GM21737 (cell line): ENCODE data around the gene ZNF33B.
A peak's percentile ranks its signal among the peaks of the same experiment; 100 is the strongest.
"Not testable (repeated sequence)": the region's sequence is repeated elsewhere in the genome, so short reads cannot be mapped to it uniquely, and the experiment has no call there.

Source experiments
- ATAC-seq: cut with Tn5 transposase; IDR thresholded peaks from one replicate; pipeline ENCODE4 v1.9.1; 2021; ENCODE audit warnings: mild to moderate bottlenecking, moderate library complexity; ENCODE audit not compliant: unreplicated experiment

Gene ZNF33B

DNA sequence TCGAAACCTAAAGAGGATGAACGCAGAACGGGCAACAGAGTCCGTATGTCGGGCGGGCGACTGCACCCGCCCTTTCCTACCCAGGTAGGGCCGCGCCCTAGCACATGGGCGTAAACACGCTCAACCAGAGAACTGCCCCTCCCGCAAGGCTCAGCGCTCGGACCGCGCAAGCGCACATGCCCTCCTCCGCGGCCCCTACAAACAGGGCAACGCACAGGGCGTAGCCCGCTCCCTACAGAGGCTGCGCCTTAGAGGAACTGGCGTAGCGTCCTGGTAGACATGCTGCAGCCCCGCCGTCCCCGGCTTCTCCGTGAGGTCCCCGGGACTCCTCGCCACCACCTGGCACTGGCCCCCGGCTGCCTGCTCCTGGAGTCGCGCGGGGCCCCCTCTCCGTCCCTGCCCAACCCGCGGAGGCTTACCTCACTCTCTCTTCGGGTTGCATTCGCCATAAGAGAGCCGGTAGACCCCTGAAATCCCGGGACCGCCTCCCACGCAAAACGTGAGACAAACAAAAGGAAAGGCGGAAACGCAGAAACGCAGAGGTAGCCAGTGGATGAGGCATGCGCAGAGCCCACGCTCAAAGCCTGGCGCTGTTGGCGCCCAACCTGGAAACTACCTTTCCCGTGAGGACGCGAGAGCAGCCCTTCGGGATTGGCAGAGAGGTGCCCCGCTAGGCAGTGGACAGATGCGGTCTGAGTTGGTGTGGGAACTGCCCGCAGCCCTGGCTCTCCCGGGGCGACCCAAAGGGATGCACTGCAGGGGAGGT is at the start of gene ZNF33B:
TSS of gene ZNF33B (minus strand) at position 516 of the 766 bp plus-strand sequence. CDS start 1,642 bp downstream, outside the sequence.
- peak; percentile 92 for ATAC-seq

DNA sequence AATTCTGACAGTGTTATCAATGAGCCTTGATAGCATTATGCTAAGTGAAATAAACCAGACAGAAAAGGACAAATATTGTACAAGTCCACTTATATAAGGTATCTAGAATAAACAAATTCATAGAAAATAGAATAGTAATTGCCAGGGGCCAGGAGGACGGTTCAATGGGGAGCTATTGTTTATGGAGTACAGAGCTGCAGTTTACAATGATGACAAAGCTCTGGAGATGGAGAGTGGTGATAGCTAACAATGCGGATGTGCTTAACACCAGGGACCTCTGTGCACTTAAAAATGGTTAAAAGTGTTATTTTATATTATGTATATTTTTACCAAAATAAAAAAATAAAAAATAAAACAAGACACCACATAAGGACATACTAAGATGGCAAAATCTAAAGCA is 46.1 kb upstream of the ZNF33B start:
- no peak for ATAC-seq

DNA sequence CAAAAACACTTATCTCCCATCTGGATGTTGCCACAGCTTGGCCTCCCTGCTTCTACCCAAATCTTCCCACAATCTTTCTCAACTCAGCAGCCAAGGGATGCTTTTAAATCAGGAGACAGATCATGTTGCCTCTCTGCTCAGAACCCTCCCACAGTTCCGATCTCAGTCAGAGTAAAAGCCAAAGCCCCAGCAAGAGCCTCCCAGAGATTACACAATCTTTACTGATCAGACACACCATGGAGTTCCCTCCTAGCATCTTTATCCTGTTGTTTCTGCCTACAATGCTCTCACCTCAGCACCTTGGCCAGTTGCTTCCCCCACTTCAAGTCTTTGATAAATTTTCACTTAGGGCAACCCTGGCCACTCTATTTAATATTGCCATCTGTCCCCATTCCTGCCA is 41.9 kb upstream of the ZNF33B start:
- ATAC-seq: no peak

DNA sequence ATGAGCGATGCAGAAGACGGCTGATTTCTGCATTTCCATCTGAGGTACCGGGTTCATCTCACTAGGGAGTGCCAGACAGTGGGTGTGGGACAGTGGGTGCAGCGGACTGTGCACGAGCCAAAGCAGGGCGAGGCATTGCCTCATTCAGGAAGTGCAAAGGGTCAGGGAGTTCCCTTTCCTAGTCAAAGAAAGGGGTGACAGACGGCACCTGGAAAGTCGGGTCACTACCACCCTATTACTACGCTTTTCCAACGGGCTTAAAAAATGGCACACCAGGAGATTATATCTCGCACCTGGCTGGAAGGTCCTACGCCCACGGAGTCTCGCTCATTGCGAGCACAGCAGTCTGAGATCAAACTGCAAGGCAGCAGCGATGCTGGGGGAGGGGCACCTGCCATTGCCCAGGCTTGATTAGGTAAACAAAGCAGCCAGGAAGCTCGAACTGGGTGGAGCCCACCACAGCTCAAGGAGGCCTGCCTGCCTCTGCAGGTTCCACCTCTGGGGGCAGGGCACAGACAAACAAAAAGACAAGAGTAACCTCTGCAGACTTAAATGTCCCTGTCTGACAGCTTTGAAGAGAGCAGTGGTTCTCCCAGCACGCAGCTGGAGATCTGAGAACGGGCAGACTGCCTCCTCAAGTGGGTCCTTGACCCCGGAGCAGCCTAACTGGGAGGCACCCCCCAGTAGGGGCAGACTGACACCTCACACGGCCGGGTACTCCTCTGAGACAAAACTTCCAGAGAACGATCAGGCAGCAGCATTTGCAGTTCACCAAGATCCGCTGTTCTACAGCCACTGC is 27.0 kb upstream of the ZNF33B start:
- ATAC-seq: not testable (repeated sequence)

DNA sequence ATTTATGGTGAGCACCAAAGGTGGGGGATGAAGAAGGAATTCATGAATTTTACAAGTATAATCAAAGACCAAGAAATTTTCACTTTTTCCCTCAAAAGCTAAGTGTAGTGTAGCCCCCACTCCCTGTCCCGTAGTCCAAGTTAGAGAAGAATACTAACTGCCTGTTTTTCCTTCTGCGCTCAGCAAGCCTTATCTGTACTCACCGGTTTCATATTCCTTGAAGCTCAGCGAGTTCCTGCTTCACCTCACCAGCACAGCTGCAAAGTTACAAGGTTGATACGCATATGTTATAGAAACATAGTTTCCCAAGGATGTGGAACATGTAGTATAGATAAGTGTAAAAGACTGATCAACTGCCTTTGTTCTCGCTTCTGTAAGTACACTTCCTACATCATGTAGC is 16.0 kb upstream of the ZNF33B start:
- no peak for ATAC-seq

DNA sequence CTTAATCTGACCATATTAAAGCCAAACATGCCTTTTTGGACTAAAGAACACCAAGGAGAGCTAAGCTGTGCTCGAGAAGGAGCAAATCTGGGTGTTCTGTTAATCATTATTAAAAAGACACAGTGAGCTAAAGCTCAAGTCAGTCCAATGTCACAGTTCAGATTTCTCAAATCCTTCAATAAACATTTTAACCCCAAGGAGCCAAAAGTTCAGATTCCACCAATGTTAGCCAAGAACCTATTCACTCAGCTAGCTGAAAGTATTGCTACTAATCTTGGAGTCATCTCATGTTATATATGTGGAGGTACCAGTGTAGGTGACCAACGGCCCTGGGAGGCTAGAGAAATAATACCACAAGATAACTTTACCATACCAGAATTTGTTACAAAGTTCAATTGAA is 14.5 kb upstream of the ZNF33B start:
- no peak for ATAC-seq

DNA sequence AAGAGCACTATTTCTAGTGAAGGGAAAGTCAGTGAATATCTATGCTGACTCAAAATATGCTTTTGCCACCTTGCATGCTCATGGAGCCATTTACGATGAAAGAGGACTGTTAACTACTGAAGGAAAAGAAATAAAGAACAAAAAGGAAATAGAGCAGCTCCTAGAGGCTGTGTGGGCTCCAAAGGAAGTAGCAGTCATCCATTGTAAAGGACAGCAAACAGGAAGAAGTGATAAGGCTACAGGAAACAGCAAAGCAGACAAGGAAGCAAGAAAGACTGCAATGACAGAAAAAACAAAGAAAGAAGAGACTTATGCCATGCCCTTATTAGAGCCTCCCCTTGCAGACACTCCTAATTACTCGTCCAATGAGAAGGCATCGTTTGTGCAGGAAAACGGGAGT is 12.0 kb upstream of the ZNF33B start:
- ATAC-seq: no peak

DNA sequence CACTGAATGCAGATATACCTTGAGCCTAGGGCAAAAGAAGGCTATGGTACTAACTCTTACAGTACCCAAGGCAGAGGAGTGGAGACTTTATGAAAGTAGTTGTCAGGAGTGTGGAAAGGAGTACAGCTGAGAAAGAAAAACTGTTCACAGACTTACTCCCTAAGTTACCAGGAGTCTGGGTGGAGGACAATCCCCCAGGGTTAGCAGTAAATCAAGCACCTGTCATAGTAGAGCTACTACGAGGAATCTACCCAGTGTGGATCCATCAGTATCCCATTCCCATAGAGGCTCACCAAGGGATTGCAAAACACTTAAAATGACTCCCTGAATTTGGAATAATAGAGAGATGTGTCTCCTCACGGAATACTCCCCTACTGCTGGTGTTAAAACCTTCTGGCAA is 10.1 kb upstream of the ZNF33B start:
- no peak for ATAC-seq

DNA sequence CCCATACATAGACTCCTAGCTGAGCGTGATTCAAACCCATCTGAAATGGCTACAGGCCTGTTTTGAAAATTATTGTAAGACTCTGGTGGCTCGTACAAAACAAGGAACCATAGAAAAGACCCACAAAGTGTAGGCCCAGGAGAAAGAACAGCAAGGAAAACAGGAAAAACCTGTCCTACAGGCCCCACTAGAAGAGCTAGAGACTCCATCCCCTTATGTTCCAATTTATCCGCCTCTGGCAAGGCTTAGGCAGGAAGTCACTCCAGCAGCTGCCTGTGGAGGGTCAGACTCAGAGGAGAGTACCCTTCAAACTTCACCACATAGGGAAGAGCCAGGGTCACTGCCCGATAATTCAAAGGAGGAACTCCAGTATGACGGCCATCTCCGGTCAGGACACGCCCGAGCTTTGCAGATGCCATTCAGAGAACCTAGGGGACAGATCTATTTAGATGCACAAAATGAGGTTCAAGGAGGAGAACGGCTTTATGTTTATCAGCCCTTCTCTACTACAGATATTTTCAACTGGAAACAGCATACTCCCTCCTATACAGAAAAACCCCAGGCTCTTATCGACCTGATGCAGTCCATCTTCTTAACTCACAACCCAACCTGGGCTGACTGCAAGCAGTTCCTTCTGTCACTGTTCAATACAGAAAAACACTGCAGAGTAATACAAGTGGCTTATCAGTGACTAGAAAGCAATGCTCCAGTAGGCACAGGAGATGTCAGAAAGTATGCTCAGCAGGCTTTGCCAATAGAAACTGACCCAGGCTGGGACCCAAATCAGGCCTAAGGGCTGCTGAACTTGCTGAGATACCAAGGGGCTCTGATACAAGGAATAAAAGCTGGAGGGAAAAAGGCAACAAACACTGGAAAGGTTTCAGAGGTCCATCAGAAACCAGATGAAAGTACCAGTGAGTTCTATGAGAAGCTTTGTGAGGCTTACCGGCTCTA is 8.6 kb upstream of the ZNF33B start:
- no peak for ATAC-seq

DNA sequence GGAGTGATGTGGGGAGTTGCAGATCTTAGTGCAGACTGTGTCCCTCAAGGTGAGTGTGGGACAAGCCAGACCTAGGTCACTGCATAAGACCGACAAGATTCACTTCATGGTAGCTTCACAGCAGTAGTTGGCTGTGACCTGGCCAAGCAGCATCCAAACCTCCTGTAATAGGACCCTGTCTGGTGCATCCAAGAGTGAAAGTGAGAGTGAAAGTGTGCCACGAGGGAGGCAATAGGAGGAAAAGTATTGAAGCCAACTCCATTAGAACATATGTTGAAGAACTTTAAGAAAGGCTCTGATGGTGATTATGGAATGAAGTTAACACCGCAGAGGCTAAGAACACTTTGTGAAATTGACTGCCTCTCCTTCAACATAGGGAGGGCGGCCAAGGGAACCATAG is 7.8 kb upstream of the ZNF33B start:
- ATAC-seq: no peak

DNA sequence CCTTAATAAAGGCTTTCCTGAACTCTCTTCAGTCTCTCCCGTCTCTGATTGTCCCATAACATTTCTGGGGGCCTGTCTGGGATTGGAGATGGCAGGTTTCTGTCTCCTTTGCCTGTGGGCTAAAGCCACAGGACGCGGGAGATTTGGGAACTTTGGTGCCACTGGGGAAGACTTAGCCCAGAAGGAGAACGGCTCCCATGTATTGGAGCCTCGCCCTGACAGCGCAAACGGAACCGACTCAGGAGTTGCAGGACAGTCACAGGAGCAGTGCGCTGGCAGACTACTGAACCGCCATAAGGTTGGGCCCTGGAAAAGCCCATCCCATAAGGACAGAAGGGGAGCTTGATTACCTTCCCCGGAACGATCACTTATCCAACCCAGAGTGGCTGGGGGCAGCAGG is 7.1 kb upstream of the ZNF33B start:
- ATAC-seq: no peak

DNA sequence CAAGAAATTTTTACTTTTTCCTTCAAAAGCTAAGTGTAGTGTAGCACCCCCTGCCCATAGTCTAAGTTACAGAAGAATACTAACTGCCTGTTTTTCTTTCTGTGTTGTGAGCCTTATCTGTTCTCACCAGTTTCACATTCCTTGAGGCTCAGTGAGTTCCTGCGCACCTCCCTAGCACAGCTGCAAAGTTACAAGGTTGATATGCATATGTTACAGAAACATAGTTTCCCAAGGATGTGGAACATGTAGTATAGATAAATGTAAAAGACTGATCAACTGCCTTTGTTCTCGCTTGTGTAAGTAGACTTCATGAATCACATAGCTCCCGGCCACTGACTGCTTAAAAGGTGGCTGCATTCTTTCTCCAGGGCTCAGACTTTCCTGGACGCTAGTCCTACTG is 6.7 kb upstream of the ZNF33B start:
- ATAC-seq: no peak

DNA sequence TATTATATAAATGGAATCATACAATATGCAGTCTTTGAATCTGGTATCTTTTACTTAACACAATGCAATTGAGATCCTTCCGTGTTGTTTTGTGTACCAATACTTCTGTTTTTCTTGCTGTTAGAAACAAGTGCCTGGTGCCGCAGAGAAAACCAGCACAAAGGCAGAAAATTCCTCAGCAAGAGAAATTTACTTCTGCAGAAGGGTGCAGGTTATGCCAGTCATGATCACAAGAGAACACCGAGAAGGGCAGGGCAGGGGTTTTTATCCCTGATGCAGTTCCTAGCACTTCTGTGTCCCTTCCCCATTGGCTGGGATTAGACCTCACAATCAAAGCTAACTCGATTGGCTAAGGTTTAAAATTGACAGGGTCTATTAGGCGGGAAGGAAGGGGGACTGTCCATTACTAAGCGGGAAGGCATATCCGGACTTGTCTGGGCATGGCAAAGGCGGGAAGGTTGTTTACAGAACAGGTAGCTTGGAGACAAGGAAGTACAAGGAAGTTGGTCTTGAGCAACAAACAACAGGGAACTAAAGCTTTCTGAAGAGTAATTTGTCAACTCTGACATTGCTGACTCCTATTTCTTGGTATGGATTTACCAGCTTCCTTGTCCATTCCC is 2.4 kb upstream of the ZNF33B start:
- ATAC-seq: no peak

DNA sequence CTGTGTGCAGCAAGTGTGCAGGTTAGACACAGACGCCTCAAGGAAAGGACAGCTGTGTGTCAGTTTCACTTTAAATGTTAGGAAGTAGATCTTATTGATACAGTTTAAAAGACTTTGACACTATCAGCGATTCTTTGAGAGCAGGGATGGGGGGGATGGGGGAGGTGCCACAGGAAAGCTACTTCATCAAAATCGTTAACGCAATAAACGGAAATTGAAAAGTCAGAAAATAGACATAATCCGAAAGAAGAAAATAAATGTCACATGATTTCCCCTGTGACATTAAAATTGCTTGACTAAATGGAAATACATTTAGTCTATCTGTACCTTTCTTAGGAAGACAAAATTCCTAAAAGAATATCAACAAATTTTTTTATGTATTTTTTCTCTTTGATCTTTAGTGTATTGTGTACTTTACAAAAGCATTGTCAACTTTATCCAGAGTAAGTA is 476 bp upstream of the ZNF33B start:
- no peak for ATAC-seq

DNA sequence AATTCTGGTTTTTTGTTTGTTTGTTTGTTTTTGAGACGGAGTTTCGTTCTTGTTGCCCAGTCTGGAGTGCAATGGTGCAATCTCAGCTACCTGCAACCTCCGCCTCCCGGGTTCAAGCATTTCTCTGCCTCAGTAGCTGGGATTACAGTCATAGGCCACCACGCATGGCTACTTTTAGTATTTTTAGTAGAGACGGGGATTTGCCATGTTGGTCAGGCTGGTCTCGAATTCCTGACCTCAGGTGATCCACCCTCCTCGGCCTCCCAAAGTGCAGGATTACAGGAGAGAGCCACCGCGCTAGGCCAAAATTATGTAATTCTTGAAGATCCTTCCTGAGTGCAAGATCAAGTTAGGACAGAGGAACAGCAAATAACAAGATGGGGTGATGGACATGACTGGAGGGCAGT is 719 bp downstream of the ZNF33B start:
- ATAC-seq: no peak

DNA sequence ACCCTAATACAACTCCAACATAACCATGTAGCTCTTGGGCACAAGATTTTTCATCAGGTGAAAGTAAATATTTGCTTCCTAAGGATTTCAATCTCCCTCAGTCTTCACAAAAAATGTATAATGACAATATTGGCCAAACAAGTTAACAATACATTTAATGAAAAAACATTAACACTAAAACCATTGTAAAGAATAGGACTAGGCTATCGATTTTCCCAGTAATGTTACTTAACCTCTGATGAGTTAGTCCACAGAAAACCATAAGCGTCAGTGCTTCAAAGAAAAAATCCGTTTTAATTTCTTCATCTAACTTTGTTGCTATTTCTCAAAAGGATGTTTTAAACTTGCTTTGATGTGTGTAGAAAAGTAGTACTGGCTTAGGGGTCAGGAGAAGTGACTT is 1.2 kb downstream of the ZNF33B start:
- no peak for ATAC-seq

DNA sequence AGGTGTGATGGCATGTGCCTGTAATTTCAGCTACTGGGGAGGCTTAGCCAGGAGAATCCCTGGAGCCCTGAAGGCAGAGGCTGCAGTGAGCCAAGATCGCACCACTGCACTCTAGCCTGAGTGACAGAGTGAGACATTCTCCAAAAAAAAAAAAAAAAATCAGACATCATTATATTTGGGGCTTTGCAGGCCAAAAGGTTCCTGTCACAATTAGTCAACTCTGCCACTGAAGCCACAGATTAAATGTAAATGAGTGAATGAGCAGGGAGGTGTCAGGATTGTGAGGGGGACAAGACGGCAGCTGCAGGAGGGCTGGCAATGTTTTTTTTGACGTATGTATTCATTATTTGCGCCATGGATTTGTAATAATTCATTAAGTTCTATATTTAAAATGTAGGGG is 3.3 kb downstream of the ZNF33B start:
- ATAC-seq: no peak

DNA sequence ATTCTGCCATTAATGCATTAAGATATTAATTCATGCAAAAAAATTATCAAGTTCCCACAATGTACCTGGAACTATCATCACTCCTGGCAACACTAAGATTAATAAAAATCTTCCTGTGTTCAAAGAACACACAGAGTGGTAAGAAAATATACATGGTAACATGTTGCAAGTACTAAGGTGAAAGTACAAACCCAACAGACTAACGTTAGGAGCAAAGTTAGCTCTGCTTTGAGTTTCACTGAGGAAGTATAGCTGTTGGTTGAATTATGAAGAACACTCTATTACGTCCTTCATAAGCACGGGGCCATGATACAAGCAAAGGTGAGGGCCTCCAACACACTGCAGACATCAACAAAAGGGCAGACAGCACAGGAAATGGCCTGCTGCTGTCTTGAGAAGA is 5.8 kb downstream of the ZNF33B start:
- no peak for ATAC-seq

DNA sequence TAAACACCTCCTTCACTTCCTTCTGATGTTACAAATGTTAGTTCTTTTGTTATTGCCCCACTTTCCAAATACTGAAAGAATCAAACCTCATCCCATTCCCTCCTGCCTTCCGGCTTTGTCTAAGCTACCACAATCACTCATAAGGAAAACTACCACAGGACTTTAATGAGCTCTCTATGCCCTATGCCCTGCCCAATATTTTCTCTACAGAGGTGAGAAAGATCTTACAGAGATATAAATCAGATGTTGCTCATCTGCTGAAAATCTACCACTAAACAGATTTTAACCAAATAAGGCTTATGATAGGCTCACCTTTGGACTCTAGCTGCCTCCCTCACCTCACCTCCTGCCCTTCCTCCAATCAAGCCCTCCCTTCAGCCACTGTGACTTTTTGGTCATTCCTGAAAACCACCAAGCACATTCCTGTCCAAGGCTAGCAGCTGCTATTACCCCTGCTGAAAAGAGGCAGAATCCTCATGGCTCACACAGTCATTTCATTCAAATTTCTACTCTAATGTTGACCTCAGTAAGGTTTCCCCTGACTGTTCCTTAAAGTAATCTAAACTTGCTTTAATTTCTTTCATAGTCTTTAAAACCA is 7.7 kb downstream of the ZNF33B start:
- ATAC-seq: no peak

DNA sequence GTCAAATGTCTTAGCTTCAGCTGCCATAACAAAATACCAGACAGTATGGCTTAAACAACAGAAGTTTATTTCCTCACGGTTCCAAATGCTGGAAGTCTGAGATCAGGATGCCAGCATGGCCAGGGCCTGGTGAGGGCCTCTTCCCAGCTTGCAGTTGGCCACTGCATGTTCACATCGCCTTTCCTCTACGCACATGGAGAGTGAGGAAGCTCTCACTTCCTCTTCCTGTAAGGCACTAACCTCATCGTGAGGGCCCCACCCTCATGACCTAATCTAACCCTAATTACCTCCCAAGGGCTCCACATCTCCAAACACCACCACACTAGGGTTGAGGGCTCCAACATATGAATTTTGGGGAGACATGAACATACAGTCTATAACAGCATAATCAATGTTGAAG is 14.4 kb downstream of the ZNF33B start:
- no peak for ATAC-seq
